PFSK-1 (cell line): ENCODE results near the gene NAMPT.

Experiments
- POLR2AphosphoS5 ChIP-seq: IDR thresholded peaks from 2 replicates; pipeline ENCODE4 v1.6.1; 2012; ENCODE audit warnings: low read depth, mild to moderate bottlenecking, control low read depth, low read length, moderate library complexity
- REST ChIP-seq, 2 experiments: IDR thresholded peaks; 2 replicates each; pipeline versions ENCODE4 v1.6.1 to v1.8.0; 2011 to 2012; ENCODE audit warnings: low read depth in 2 of 2, low read length in 2 of 2, control low read depth in 1 of 2, inconsistent platforms in 1 of 2, mild to moderate bottlenecking in 1 of 2, moderate library complexity in 1 of 2; ENCODE audit not compliant: insufficient read depth in 1 of 2
- SIN3A ChIP-seq: IDR thresholded peaks from 2 replicates; pipeline ENCODE4 v1.6.1; 2012; ENCODE audit warnings: mild to moderate bottlenecking, low read length, moderate library complexity, borderline replicate concordance; ENCODE audit not compliant: insufficient read depth
- TAF1 ChIP-seq: IDR thresholded peaks from 2 replicates; pipeline ENCODE4 v1.6.1; 2012; ENCODE audit warnings: low read length, control low read depth, borderline replicate concordance; ENCODE audit not compliant: insufficient read depth

- TF ChIP-seq SIN3A (no peak), TAF1 (no peak), POLR2AphosphoS5 (no peak), REST (IDR thresholded peaks at IDR 0.05; ENCODE audit: insufficient read depth in 1 of 2, low read depth in 2 of 2, low read length in 2 of 2) (no peak)
Observed at GRCh38 chr7:106269254-106269961, 15.4 kb downstream of the NAMPT start.
